ENCODE data around the gene LILRA5. TPM values are rescaled to one million over a fixed set of nuclear protein-coding genes. Genes with fewer than 3 reads are reported as not detected.

Gene LILRA5
- total RNA-seq, 1 experiment from 2014 or later = not detected

DNA sequence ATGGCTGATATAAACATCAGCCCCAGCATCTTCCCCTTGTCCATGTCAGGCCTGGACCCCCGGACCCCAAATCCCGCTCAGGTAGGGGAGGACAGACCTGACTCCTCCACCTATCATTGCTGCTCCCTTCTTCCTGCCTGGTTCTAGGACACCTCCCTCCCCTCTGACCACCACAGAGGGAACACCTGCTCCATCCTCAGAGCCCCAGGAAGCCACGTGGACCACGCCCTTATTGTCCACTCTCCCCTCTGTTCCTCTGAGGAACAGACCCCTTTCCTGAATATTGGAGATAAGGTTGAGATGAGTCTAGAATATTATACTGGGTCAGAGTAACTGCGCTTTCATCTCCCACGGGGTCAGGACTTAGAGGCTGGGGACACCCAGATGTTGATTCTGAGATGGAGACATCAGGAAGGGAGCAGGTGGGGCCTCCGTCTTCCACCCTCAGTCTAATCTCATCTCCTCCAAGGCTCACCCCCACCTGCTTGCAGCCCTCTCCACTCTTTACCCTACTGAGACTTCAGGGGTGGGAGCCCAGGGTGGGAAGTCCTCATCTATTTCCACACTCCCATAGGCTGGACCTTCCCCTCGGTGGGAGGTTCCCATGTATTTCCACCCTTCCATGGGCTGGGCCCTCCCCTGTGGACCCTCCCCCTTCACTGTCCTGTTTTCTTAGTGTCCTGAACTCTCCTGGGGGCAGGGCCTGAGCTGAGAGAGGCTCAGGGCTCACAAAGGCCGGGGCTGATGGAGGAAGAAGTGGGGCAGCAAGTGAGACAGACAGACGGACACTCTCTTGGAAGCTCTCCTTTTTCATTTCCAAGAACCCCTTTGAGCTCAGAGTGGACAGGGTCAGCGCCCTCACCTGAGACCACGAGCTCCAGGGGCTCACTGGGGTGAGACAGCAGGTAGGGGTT, 23.3 kb upstream of the LILRA5 start:
- H4K20me1 ChIP-seq (ENCODE audit: insufficient read depth) = no peaks in the 10 kb centered on the region
- no peak overlapping the region for H3K4me3 ChIP-seq (replicated peaks in 1 of 2; ENCODE audit: low read depth in 1 of 2, low read length in 2 of 2)
- H2AFZ ChIP-seq (ENCODE audit: low read depth, low read length, poor library complexity, severe bottlenecking) = no peak overlapping the region
- ChIA-PET RAD21 (ENCODE audit: low non-redundant PET in 1 of 2, low total read pairs in 2 of 2, uncharacterized antibody in 2 of 2, unreplicated experiment in 2 of 2) (no interaction called here), POLR2A (no interaction called here), CTCF (no interaction called here)
- no peak overlapping the region for H3K27ac ChIP-seq (ENCODE audit: low read depth, low read length)
- TF ChIP-seq POLR2AphosphoS5 (IDR thresholded peaks at IDR 0.05; ENCODE audit: low read depth, low read length) (no peak), JUND (IDR thresholded peaks at IDR 0.05) (no peak), ZNF274 (IDR thresholded peaks at IDR 0.05; ENCODE audit: low read depth, low read length) (no peak)
- no peaks in the 10 kb centered on the region for H3K9me3 ChIP-seq (ENCODE audit: control insufficient read depth in 1 of 2, insufficient read depth in 1 of 2, low read depth in 1 of 2, low read length in 2 of 2)
- H3K4me1 ChIP-seq (ENCODE audit: control insufficient read depth in 1 of 2, insufficient read depth in 2 of 2, low read length in 2 of 2) = no peaks in the 10 kb centered on the region
- H3K9ac ChIP-seq (ENCODE audit: low read length) = no peak overlapping the region
- no peaks in the 10 kb centered on the region for H3K9me2 ChIP-seq (ENCODE audit: insufficient read depth)
- H3K79me2 ChIP-seq (ENCODE audit: insufficient read depth, low read length) = no peaks in the 10 kb centered on the region
- ATAC-seq (no peak), DNase-seq (ENCODE audit: low read depth, low spot score) (no peak)
- BruUV-seq (replicated peaks) = no TSS peak
- H3K27me3 ChIP-seq (ENCODE audit: insufficient read depth, low read length) = no peaks in the 10 kb centered on the region
- H3K4me2 ChIP-seq (ENCODE audit: low read length) = no peak overlapping the region
- intact Hi-C loops (cut with micrococcal nuclease) = no loop called here
- H3K36me3 ChIP-seq (ENCODE audit: control insufficient read depth in 1 of 2, insufficient read depth in 2 of 2, low read length in 2 of 2) = no peaks in the 10 kb centered on the region

DNA sequence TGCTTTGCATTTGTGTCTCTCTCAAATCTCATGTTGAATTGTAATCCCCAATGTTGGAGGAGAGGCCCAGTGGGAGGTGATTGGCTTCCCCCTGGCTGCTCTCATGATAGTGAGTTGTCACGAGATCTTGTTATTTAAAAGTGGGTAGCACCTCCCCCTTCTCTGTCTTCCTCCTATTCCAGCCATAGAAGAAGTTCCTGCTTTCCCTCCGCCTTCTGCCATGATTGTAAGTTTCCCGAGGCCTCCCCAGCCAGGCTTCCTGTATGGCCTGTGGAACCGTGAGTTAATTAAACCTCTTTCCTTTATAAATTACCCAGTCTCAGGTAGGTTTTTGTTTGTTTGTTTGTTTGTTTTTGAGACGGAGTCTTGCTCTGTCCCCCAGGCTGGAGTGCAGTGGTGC, 22.2 kb upstream of the LILRA5 start:
- H3K4me2 ChIP-seq (ENCODE audit: low read length) = no peak overlapping the region
- H3K36me3 ChIP-seq (ENCODE audit: control insufficient read depth in 1 of 2, insufficient read depth in 2 of 2, low read length in 2 of 2) = no peaks in the 10 kb centered on the region
- no peaks in the 10 kb centered on the region for H3K27me3 ChIP-seq (ENCODE audit: insufficient read depth, low read length)
- H3K9me3 ChIP-seq (ENCODE audit: control insufficient read depth in 1 of 2, insufficient read depth in 1 of 2, low read depth in 1 of 2, low read length in 2 of 2) = no peaks in the 10 kb centered on the region
- no peak overlapping the region for H3K4me3 ChIP-seq (replicated peaks in 1 of 2; ENCODE audit: low read depth in 1 of 2, low read length in 2 of 2)
- H3K9ac ChIP-seq (ENCODE audit: low read length) = no peak overlapping the region
- H3K9me2 ChIP-seq (ENCODE audit: insufficient read depth) = no peaks in the 10 kb centered on the region
- no TSS peak for BruUV-seq (replicated peaks)
- no peak for DNase-seq (ENCODE audit: low read depth, low spot score)
- TF ChIP-seq RAD21 (IDR thresholded peaks at IDR 0.05; ENCODE audit: low read depth) (no peak), POLR2AphosphoS5 (IDR thresholded peaks at IDR 0.05; ENCODE audit: low read depth, low read length) (no peak), CEBPB (IDR thresholded peaks at IDR 0.05; ENCODE audit: low read depth) (no peak), POLR2A (IDR thresholded peaks at IDR 0.05; ENCODE audit: borderline replicate concordance, extremely low read depth, insufficient read depth, insufficient read length) (no peak), FOSL1 (IDR thresholded peaks at IDR 0.05; ENCODE audit: low read depth) (no peak), JUND (IDR thresholded peaks at IDR 0.05) (no peak), SIN3A (IDR thresholded peaks at IDR 0.05; ENCODE audit: low read depth) (no peak), CBX3 (IDR thresholded peaks at IDR 0.05; ENCODE audit: low read depth) (no peak), TCF7L2 (IDR thresholded peaks at IDR 0.05; ENCODE audit: borderline replicate concordance, extremely low read depth, insufficient read depth, insufficient read length) (no peak), YY1 (IDR thresholded peaks at IDR 0.05; ENCODE audit: extremely low read depth, insufficient replicate concordance, low read depth, low read length) (no peak), EGR1 (IDR thresholded peaks at IDR 0.05; ENCODE audit: low read depth) (no peak)
- TF ChIP-seq, protein P1, sequence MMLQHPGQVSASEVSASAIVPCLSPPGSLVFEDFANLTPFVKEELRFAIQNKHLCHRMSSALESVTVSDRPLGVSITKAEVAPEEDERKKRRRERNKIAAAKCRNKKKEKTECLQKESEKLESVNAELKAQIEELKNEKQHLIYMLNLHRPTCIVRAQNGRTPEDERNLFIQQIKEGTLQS (IDR thresholded peaks at IDR 0.05) = no peak
- ChIA-PET POLR2A (no interaction called here), RAD21 (ENCODE audit: low non-redundant PET in 1 of 2, low total read pairs in 2 of 2, uncharacterized antibody in 2 of 2, unreplicated experiment in 2 of 2) (no interaction called here), CTCF (no interaction called here)
- intact Hi-C loops (cut with micrococcal nuclease) = no loop called here
- no peak overlapping the region for H3K27ac ChIP-seq (ENCODE audit: low read depth, low read length)
- H3K4me1 ChIP-seq (ENCODE audit: control insufficient read depth in 1 of 2, insufficient read depth in 2 of 2, low read length in 2 of 2) = no peaks in the 10 kb centered on the region
- no peak overlapping the region for H2AFZ ChIP-seq (ENCODE audit: low read depth, low read length, poor library complexity, severe bottlenecking)
- no peak for ATAC-seq
- H4K20me1 ChIP-seq (ENCODE audit: insufficient read depth) = no peaks in the 10 kb centered on the region
- H3K79me2 ChIP-seq (ENCODE audit: insufficient read depth, low read length) = no peaks in the 10 kb centered on the region
